HEK293T (cell line): ENCODE measurements around the gene EYS.

Source experiments
- ARNT ChIP-seq: fragments of 450-650 bp; IDR thresholded peaks from 2 replicates; pipeline ENCODE4 v1.6.1; 2017; ENCODE audit warnings: mild to moderate bottlenecking
- BHLHE40 ChIP-seq: fragments of 450-650 bp; IDR thresholded peaks from 2 replicates; pipeline ENCODE4 v1.6.1; 2016; ENCODE audit warnings: mild to moderate bottlenecking, moderate library complexity, borderline replicate concordance
- FOXK2 ChIP-seq: fragments of 450-650 bp; IDR thresholded peaks from 2 replicates; pipeline ENCODE4 v1.6.1; 2016; ENCODE audit warnings: mild to moderate bottlenecking
- SP1 ChIP-seq: fragments of 450-650 bp; IDR thresholded peaks from 2 replicates; pipeline ENCODE4 v1.6.1; 2017

DNA sequence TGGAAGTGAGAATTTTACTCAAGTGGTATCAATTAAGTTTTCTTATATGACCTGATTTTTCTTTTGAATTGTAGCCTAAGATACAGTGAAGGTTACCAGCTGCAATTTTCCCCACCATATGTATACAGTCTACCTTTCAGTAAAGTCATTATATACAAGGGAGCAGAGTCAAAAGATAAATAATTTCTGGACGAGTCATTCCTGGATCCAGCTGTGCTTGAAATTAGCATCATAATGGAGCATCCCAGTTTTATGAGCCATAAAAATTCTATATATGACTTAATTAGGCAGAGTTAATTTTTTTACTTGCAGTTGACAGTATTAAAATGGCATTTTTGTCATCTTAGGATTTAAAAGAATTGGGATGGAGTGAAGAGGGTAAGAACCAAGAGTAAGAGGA is 1063.0 kb downstream of the EYS start:
- TF ChIP-seq BHLHE40 (no peak), SP1 (no peak), ARNT (no peak), FOXK2 (no peak)
